ENCODE measurements around the gene PFDN1.

The PFDN1 gene

DNA sequence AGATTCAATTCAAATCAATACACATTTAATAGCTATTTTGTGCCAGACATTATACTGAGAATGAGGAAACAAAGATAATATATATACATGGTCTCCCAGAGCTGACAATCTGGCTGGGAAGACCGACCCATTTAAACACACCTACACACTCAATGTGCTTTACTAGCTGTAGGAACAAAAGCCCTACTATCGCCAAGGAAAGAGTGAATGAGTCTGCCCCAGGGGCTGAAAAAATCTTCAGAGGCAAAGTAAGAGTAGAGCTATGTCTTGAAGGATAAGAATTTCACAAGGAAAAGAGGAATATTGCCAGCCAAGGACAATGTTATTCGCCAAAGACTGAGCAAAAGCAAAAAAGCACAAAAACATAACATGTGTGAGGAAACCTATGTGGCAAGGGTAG lies 6.6 kb downstream of the PFDN1 start:
- no peak for DNase-seq (ENCODE audit: low spot score)

DNA sequence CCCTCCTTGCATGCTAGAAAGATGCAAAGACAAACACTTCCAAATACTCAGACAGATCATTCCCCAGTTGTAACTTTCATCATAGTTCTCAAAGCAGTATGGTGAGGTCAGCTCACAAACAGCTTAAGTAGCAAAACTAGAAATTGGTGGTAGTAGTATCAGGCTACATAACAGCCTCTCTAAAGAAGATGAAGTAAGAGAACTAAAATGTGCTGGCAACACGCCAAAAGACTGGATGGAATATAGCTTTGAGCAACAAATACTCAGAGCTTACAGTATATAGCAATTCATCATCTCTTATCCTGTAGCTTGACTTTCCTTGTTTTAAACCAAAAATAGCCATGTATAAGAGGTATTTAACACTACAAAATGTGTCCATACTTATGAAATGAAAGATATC lies 7.5 kb downstream of the PFDN1 start:
- no peak for DNase-seq (ENCODE audit: low spot score)

DNA sequence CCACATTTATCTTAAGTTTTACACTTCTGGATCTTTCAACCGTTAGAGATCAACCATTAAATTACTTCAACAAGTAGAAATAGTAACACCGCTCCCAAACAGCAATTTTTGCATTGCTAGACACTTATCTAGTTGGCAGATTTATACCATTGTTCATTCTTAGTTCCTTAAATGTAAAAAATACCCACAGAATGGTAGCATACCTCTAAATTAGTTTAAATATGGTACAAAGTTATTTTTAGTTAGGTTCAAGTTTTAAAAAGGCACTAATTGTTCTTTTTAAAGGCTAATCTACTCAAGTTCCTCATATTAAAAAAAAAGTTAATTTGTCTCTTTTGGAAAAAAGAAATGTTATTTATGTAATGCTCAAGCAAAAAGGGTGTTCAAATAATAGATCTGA lies 8.1 kb downstream of the PFDN1 start:
- DNase-seq (ENCODE audit: low spot score): no peak

DNA sequence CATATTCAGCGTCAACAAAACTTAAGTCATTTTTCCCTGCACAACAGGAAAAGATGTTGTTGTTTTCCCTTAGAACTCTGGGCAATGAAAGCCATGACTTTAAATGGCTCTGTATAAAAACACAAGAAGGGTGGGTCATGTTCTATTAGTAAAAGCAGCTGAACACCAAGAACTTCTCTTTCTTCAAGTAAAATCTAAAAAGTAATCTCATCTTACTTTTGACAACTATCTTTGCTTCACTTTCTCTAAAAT lies 9.1 kb downstream of the PFDN1 start:
- DNase-seq (ENCODE audit: low spot score): no peak

DNA sequence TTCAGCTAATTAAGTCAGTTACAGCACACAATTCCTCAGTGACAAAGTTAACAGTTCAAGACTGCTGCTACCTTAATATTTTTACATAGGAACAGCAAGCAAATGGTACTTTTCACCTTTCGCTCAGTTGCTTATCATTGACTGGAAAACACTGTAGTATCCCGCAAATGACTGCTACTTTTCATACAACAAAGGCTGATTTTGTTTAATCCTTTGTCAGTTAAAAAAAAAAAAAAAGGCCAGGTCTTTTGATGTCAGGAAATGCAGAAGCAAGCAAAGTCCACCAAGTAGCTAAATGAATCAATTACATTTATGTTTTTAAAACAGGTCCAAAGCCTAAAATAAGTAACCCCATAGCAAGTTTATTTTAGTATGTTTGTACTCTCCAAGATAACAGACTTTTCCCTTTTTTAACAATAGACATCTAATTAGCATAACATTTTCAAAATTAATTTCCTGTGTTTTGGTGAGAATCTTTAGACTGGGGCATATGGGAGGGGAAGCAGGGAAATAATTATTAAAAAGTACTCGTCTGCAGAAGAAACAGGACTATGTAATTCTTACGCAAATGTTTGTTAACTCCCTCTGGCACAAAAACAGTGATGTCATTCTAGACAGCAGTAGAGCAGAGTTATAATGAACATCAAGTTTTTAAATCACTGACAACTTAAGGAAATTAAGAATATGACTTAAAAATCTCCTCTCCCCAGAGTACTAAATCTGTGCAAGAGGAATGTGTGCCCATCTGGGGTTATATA lies 9.6 kb downstream of the PFDN1 start:
- DNase-seq (ENCODE audit: low spot score): no peak

DNA sequence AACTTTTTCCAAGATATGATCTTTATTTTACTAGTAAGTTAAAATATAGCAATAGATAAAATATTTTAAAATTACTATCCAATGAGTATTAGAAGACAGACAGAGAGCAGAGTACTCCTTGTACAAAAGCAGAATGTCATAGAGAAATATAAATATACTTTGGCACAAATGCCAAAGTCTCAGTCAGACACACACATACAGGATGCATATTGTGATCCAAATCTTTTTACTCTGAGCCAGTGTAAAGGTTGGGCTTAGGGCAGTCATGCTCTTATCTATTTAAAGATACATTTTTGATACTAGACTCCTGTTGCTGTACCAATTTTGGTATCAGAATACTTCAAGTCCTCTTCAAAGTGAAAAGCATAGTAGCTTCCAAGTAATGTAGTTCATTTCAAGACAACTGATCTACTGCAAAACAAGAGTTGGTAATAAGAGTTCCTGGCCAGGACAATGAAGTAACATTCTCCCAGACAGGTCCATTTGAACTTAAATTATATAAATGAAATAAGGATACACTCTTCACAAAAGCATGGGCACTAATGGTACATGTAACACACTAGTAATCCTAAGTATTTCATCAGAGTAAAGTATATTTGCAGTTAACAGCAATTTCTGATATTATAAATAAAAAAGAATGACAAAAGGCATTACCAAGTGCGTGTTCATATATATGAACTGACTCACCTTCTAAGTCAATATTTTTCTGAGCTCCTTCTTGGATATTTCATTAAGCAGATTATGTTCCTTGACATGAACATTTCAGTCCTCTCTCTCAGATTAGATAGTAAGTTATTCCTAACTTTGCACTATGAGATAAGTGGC lies 10.5 kb downstream of the PFDN1 start:
- no peak for DNase-seq (ENCODE audit: low spot score)

DNA sequence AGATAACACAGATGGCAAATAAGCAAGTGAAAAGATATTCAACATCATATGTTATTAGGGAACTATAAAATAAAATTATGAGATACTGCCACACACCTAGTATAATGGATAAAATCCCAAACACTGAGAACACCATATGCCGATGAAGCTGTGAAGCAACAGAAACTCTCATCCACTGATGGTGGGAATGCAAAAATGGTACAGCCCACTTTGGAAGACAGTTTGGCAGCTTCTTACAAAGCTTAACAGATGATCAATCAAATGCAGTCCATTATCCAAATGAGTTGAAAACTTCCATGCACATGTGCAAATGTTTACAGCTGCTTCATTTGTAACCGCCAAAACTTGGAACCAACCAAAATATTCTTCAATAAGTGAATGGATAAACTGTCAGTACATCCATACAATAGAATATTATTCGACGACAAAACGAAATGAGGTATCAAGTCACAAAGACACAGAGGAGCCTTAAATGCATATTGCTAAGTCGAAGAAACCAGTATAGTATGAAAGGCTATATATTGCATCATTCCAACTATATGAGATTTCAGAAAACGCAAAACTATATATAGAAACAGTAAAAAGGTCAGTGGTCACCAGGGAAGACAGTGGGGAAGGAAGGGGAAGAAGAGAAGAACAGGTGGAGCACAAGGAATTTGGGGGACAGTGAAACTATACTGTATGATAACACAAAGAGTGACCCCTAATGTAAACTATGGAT lies 14.9 kb downstream of the PFDN1 start:
- no peak for DNase-seq (ENCODE audit: low spot score)

DNA sequence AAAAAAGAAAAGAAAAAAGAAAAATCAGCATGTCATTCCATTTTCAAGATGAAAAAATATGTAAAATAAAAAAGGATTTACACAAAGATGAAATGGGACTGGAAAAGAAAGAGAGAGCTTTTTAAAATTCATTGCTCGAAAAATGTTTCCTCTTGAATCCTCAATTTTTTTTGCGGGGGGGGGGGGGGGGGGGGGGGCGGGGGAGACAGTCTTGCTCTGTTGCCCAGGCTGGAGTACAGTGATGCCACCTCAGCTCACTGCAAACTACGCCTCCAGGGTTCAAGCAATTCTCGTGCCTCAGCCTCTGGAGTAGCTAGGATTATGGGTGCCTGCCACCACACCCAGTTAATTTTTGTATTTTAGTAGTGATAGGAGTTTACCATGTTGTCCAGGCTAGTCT lies 16.5 kb downstream of the PFDN1 start:
- no peak for DNase-seq (ENCODE audit: low spot score)

DNA sequence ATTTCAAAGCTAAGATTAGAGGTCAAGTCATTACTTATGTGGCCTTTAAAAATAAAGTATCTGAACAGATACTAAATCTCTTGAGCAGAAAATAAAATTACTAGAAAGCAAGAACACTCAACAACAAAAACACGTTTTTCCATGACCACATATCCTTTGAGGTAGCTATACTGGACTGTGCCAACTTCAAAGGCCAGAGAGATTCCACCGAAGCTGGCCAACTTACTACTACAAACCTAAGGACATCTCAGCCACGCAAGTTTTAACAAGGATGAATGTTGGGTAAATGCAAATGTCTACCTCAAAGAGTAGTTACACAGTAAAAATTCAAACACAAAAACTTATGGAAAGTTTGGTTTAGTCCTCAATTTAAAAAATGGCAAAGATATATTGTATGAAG lies 18.9 kb downstream of the PFDN1 start:
- DNase-seq (ENCODE audit: low spot score): no peak

DNA sequence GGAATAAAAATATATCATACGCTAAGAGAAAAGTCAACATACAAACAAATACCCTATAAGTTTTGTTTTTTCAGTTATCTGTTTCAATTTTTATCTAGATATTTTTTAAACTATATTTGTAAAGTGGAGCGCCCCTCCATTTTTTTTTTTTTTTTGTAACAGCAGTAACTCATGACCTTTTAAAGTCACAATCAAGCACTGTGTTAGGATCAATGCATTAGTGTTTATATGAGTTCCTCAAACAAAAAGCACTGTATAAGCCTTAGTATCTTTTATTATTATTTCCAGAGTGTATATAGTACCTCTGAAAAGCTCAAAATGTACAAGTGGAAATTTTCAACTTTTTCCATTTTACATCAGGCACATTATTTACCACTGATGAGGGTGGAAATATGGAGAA lies 20.6 kb downstream of the PFDN1 start:
- DNase-seq (ENCODE audit: low spot score): no peak

DNA sequence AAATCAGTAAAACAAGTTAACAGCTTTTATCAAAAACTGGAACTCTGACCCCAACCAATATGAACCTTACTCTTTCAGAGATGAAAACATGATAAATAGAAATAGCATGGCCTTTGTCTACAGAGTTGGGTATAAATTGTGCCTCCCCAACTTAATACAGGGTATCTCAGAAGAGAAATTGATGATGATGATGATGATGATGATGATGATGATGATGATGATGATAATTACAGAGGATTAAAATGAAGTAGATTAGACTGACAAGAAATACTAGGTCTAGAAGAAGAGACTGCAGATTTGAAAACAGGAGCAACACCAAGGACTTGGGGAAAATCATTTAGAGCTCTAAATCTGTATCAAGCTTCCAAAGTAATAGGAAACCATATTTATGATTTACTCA lies 27.1 kb downstream of the PFDN1 start:
- no peak for DNase-seq (ENCODE audit: low spot score)

DNA sequence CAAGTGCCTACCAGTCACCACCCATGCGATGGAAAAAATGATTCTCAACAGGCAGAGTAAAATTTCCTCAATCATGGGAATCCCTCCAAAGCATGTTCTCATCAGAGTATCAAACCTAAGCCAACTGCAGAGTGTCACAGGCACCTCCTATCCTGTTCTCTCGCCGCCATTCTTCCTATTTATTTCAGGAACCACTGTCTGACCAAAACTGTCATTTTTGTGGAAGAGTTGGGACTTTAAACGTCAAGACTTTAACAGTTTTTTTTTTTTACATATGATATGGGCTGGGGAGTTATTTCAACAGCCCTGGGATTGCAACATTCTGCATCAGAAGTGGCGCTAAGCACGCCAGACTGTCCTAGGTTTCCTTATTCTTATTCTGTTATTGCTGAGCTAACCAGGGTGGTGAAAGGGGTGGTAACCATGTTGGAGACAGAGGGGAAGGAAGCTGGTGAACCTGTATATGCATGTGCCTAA lies 29.5 kb downstream of the PFDN1 start:
- no peak for DNase-seq (ENCODE audit: low spot score)

DNA sequence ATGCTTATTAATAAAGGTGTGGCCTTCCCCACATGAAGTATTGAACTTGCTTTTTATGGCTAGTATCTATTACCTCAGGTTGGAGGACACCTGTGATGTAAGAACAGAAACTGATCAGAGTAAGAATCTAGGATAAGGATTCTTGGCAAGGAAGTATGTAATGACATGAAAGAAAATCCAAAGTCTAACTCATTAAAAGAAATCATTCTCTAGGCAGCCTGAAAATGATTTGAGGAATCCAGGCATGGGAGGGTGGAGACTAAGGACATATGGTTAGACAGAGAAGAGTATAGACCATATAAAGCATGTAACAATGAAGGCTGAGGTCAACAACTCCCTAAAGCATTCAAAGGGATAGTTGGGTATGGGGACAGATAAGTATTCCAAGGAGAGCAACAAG lies 32.9 kb downstream of the PFDN1 start:
- no peak for DNase-seq (ENCODE audit: low spot score)

DNA sequence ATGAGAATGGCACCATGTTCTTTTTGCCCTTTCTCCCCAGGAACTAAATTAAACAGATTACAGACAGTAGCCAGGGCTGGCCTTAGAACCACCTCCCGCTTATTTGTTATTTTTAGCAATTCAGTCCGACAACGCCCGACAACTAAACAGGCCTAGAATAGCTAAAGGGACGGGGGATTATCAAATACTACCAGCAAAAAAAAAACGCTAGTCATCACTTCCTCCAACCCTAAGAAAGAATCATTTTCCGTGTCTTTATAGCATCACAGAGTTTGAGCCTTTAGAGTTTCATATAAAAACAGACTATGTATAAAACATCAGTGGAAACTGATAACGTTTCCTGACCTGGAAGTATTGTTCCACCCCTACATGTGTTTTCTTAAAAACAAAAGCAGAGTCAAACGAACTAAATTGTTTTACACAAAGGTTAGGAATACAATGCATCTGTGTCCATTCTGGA lies 35.3 kb downstream of the PFDN1 start:
- no peak for DNase-seq (ENCODE audit: low spot score)

DNA sequence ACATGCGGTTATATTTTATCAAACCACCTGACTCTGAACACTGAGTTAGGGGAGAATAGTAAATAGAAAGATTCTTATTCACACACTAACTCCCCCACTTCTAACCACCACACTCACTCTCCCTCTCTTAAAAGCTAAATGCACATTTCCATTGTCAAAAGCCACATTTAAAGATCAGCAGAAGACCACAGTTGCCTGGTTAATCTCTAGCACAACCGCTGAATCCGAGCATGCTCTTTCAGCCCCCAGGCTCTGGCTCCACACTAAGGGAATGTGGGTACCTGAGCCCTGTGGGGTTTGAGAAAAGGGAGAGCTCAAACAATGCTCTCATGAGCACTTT lies 35.7 kb downstream of the PFDN1 start:
- no peak for DNase-seq (ENCODE audit: low spot score)

DNA sequence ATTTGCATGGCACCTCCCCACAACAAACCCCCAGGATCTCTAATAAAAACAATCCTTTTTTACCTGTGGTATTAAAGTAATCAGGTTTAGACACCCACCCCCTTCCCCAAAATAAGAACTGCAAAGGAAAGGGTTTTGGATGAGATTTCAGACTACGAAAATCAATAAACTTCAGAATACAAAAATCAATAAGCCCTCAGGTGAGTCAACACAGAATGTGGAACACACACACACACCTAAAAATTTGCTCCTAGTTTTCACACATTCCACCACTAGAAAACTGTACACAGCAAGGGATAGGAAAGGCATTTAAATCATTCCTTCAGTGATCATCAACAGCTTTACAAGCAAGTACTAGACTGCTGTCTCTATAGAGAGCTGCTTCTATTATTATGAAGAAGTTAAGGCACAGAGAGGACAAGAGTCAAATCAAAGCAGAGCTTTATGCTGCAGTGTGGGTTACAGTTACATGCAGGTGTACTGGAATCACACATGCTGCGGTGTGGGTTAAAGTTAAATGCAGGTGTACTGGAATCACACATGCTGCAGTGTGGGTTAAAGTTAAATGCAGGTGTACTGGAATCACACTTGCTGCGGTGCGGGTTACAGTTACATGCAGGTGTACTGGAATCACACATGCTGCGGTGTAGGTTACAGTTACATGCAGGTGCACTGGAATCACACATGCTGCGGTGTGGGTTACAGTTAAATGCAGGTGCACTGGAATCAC lies 36.3 kb downstream of the PFDN1 start:
- no peak for DNase-seq (ENCODE audit: low spot score)

DNA sequence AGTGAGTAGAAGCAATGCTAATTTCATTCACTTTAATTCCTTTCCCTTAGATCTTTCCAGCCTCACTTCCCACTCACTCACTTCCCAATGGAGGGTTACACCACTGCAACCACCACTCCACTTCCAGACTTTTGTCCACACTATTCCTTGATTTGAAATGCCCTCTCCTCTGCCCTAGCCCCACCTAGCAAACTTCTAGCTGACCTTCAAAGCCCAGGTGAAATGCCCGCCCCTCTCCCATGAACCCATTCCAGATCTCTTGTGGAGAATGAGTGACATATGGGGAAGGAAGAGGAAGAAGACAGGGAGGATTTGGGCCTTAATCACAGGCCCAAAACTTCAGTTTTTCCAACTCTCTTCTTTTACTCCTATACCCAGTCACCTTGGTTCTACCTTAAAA lies 37.1 kb downstream of the PFDN1 start:
- no peak for DNase-seq (ENCODE audit: low spot score)

DNA sequence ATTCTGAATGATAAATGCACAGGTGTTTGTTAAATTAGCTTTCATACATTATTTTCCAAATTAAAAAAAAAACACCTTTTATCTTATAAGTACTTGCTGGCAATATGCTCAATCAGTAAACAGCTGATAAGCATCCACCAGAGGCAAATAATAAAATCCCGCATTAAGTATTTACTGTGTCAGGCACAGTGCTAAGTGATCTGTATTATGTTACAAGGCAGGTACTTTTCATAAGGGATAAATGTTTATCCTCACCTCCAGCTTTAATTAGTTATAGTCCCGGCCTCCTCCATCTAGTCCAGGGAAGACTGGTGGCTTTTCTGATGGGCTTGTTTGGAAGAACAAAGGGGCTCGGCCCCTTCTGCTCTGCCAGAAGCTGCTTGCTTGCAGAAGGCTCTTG lies 40.1 kb downstream of the PFDN1 start:
- no peak for DNase-seq (ENCODE audit: low spot score)

DNA sequence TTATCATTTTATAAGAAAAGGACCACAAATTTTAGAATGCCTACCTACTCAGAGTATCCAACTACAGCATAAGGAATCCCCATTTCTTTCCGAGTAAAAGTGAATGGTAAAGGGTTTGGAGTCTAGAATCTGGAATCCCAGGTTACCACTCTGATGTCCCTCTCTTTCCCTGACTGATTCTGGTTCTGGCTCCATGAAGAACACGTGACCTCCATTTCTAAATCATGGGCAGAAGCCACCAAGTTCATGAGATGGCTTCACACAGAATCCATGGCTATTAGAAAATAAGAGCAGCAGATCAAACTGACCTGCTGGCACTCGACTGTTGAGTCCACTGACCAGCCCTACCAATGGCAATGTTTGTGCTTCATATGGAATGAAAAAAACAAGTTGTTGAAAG lies 40.7 kb downstream of the PFDN1 start:
- no peak for DNase-seq (ENCODE audit: low spot score)

DNA sequence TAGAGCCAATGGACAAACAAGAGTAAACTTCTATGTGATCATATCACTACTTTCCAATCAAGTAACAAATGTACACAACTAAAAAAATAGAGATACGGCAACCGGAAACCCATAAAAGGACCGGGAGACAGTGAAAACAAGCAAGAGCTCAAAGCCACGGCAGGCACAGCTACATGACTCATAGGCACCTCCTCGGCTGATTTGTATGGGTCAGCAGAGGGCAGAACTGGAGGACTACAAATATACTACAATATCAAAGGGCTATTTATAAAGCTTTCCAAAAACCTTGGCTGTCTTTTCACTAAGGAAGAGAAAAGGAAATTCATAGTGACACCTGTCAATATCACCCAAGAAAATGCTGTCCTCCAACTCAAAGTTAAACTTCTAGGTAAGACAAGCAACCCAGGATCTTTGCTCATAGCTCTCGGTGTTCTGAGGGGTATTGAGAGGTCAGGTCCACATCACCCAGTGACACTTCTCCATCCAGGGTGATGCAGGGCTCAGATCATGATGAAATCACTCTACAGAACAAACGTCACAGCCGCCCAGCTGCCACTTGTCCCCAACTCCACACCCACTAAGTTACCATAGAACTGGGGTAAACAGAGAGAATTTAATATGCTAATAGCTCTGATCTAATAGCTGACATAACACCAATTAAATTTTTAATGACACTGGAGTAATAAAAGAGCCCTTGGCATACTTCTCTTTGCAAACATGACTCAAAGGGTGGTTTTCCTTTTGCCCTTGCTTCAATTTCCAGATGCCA lies 41.3 kb downstream of the PFDN1 start:
- peak; percentile 72 for DNase-seq (ENCODE audit: low spot score)

DNA sequence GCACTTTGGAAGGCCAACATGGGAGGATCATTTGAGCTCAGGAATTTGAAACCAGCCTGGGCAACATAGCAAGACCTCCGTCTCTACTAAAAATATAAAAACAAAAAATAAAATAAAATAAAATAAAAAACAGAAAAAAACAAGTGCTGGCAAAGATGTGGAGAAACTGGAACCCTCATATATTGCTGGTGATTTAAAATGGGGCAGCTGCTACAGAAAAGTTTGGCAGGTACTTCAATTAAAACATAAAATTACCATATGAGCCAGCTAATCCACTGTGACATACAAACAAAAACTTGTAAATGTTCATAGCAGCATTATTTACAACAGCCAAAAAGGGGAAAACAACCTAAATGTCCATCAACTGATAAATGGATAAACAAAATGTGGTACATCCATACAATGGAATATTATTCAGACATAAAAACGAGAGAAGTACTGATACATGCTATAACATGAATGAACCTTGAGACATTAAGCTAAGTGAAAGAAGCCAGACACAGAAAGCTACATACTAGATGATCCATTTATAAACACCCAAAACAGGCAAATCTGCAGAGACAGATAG lies 42.7 kb downstream of the PFDN1 start:
- no peak for DNase-seq (ENCODE audit: low spot score)
